Right lobe of liver (tissue), 4 donors: Measurements from ENCODE around the gene DCPS.

Experiments used
- POLR2A ChIP-seq: fragments of 450-650 bp; IDR thresholded peaks from one replicate; pipeline ENCODE4 v1.6.1; 2017; ENCODE audit warnings: antibody characterized with exemption, mild to moderate bottlenecking
- TF ChIP-seq, protein P1 (sequence below), 4 donors: fragments of 200-600 bp in 3 of 4; fragments of 450-650 bp in 1 of 4; IDR thresholded peaks; one replicate each; pipeline versions ENCODE4 v1.5.1 to v1.8.0; 2016 to 2022; ENCODE audit warnings: antibody characterized with exemption in 4 of 4, mild to moderate bottlenecking in 2 of 4
- donor health status: DM: no; HTN: no; CAD: no.
- donor health status: DM: no; HTN: no; CAD: no.
- donor health status: DM: no; HTN: yes; CAD: no.

DNA sequence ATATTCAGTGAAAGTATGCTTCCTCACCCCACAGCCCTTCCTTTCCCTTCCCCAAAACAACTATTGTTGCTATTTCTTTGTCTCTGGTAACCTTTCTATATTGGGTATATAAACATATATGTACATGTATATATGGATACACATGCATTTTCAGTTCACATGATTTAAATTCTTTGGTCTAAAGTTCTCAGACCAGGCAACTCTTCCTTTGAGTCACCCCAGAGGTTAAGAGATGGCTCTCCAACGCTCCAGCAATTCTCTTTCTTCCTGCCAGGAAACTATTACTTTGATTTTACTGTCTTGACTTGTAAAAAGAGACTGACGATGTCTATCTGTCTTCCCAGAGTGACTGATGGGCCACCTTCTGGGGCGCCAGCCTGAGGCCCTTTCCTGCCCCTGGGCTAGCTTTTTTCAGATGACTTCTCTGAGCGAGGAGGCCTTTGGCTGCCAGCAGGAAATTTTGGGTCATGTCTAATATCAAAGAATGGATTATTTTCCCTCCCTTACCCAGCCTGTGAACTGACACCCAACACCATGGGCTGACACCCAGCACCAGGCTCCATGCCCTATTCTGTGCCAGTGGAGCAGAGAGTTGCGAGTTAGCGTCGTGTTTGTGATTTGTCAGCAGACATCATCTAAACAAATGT is 37.2 kb downstream of the DCPS start:
- no peak for TF ChIP-seq POLR2A
- TF ChIP-seq, protein P1, sequence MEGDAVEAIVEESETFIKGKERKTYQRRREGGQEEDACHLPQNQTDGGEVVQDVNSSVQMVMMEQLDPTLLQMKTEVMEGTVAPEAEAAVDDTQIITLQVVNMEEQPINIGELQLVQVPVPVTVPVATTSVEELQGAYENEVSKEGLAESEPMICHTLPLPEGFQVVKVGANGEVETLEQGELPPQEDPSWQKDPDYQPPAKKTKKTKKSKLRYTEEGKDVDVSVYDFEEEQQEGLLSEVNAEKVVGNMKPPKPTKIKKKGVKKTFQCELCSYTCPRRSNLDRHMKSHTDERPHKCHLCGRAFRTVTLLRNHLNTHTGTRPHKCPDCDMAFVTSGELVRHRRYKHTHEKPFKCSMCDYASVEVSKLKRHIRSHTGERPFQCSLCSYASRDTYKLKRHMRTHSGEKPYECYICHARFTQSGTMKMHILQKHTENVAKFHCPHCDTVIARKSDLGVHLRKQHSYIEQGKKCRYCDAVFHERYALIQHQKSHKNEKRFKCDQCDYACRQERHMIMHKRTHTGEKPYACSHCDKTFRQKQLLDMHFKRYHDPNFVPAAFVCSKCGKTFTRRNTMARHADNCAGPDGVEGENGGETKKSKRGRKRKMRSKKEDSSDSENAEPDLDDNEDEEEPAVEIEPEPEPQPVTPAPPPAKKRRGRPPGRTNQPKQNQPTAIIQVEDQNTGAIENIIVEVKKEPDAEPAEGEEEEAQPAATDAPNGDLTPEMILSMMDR (IDR thresholded peaks at IDR 0.05) = no peak
